IMR-90 (cell line): ENCODE data around the gene CRYBG3. TPM values are rescaled to one million over a fixed set of nuclear protein-coding genes. Genes with fewer than 3 reads are reported as not detected.

Experiments
- ATAC-seq: fragments of 200-7000 bp; cut with Tn5 transposase; 2 replicates; pipeline ENCODE4 v1.9.1; 2020; ENCODE audit warnings: low read depth, mild to moderate bottlenecking, moderate library complexity
- BruUV-seq: library from RNA; stranded (reverse); fragments of 400-500 nt; replicated peaks from 2 replicates; lab custom pipeline; 2021; lab: Mats Ljungman, UMichigan
- CTCF ChIA-PET: fragments of 300-600 bp; formaldehyde crosslinking; extraction: SDS; loops from one replicate; lab custom pipeline; 2021; ENCODE audit warnings: antibody characterized with exemption; lab: Yijun Ruan, JAX
- POLR2A ChIA-PET: fragments of 300-600 bp; sonication (Branson Sonifier 250); formaldehyde crosslinking; loops from one replicate; lab custom pipeline; 2022; ENCODE audit warnings: antibody characterized with exemption; ENCODE audit not compliant: unreplicated experiment; lab: Charles Lee
- DNase-seq: peaks from one replicate; pipeline ENCODE4 v3.0.0; 2013
- H2AFZ ChIP-seq: replicated peaks from 2 replicates; pipeline ENCODE3; 2013; ENCODE audit warnings: low read length, mild to moderate bottlenecking; ENCODE audit not compliant: poor library complexity
- H2AK5ac ChIP-seq: 2 replicates; pipeline ENCODE4 v1.6.1; 2013; ENCODE audit warnings: low read depth, low read length, inconsistent platforms
- H2AK9ac ChIP-seq: replicated peaks from 2 replicates; pipeline ENCODE3; 2013; ENCODE audit warnings: mild to moderate bottlenecking, low read depth, low read length, moderate library complexity; ENCODE audit not compliant: poor library complexity
- H2BK120ac ChIP-seq: 2 replicates; pipeline ENCODE4 v1.6.1; 2013; ENCODE audit warnings: low read depth, low read length, inconsistent platforms
- H2BK15ac ChIP-seq: 3 replicates; pipeline ENCODE4 v1.6.1; 2013; ENCODE audit warnings: low read depth, low read length, inconsistent platforms
- H2BK20ac ChIP-seq: 2 replicates; pipeline ENCODE4 v1.6.1; 2013; ENCODE audit warnings: low read depth, mild to moderate bottlenecking, inconsistent platforms, low read length, moderate library complexity
- H2BK5ac ChIP-seq: 2 replicates; pipeline ENCODE4 v1.6.1; 2013; ENCODE audit warnings: mild to moderate bottlenecking, low read depth, low read length, inconsistent platforms; ENCODE audit not compliant: poor library complexity, severe bottlenecking
- H3K14ac ChIP-seq: replicated peaks from 2 replicates; pipeline ENCODE4 v1.6.1; 2013; ENCODE audit warnings: low read depth, low read length, inconsistent platforms
- H3K18ac ChIP-seq: 2 replicates; pipeline ENCODE4 v1.6.1; 2013; ENCODE audit warnings: low read depth, low read length, control low read depth
- H3K23ac ChIP-seq: 2 replicates; pipeline ENCODE4 v1.6.1; 2013; ENCODE audit warnings: low read depth, low read length, inconsistent platforms
- H3K27ac ChIP-seq: 2 replicates; pipeline ENCODE4 v1.5.1; 2013; ENCODE audit warnings: mild to moderate bottlenecking, control low read depth, low read length; ENCODE audit not compliant: insufficient read depth
- H3K27me3 ChIP-seq: 2 replicates; pipeline ENCODE4 v1.6.1; 2013; ENCODE audit warnings: low read length; ENCODE audit not compliant: control insufficient read depth, insufficient read depth
- H3K36me3 ChIP-seq: 2 replicates; pipeline ENCODE4 v1.6.1; 2013; ENCODE audit warnings: low read length, mixed read lengths; ENCODE audit not compliant: control insufficient read depth, insufficient read depth
- H3K4ac ChIP-seq: 2 replicates; pipeline ENCODE4 v1.6.1; 2013; ENCODE audit warnings: low read depth, low read length, inconsistent platforms
- H3K4me1 ChIP-seq: 2 replicates; pipeline ENCODE4 v1.6.1; 2013; ENCODE audit warnings: low read length, mixed read lengths; ENCODE audit not compliant: control insufficient read depth, insufficient read depth
- H3K4me2 ChIP-seq: 2 replicates; pipeline ENCODE4 v1.6.1; 2013; ENCODE audit warnings: low read depth, mild to moderate bottlenecking, control low read depth, low read length, moderate library complexity
- H3K4me3 ChIP-seq: 2 replicates; pipeline ENCODE4 v1.5.1; 2013; ENCODE audit warnings: low read depth, mild to moderate bottlenecking, control low read depth, low read length, moderate library complexity; ENCODE audit not compliant: insufficient read depth
- H3K56ac ChIP-seq: 2 replicates; pipeline ENCODE4 v1.6.1; 2013; ENCODE audit warnings: low read length, inconsistent platforms; ENCODE audit not compliant: insufficient read depth; ENCODE audit errors: extremely low read depth
- H3K79me1 ChIP-seq, 2 experiments: 2 replicates each; pipeline ENCODE4 v1.6.1; 2013; ENCODE audit warnings: low read length in 2 of 2, inconsistent platforms in 1 of 2, low read depth in 1 of 2
- H3K9ac ChIP-seq: 2 replicates; pipeline ENCODE4 v1.6.1; 2013; ENCODE audit warnings: low read depth, low read length, control low read depth
- H3K9me1 ChIP-seq: 2 replicates; pipeline ENCODE4 v1.6.1; 2013; ENCODE audit warnings: low read length, inconsistent platforms; ENCODE audit not compliant: insufficient read depth
- H3K9me3 ChIP-seq: 2 replicates; pipeline ENCODE4 v1.6.1; 2013; ENCODE audit warnings: low read length; ENCODE audit not compliant: control insufficient read depth, insufficient read depth
- H4K20me1 ChIP-seq: 2 replicates; pipeline ENCODE4 v1.6.1; 2013; ENCODE audit warnings: low read length, inconsistent platforms; ENCODE audit not compliant: insufficient read depth
- H4K5ac ChIP-seq: 2 replicates; pipeline ENCODE4 v1.6.1; 2013; ENCODE audit warnings: mild to moderate bottlenecking, low read depth, low read length, control low read depth
- H4K8ac ChIP-seq, 2 experiments: 2 replicates each; pipeline ENCODE4 v1.6.1; 2013; ENCODE audit warnings: low read depth in 2 of 2, low read length in 2 of 2, control low read depth in 1 of 2, inconsistent platforms in 1 of 2
- H4K91ac ChIP-seq: 2 replicates; pipeline ENCODE4 v1.6.1; 2013; ENCODE audit warnings: low read depth, low read length, inconsistent platforms; ENCODE audit not compliant: insufficient read depth
- ELK1 ChIP-seq: fragments of 150-350 bp; IDR thresholded peaks from 2 replicates; pipeline ENCODE4 v1.6.1; 2016; ENCODE audit warnings: low read depth, mild to moderate bottlenecking, low read length, moderate library complexity, borderline replicate concordance
- FOS ChIP-seq: fragments of 150-350 bp; IDR thresholded peaks from 2 replicates; pipeline ENCODE4 v1.6.1; 2016; ENCODE audit warnings: low read depth, low read length
- RFX5 ChIP-seq: IDR thresholded peaks from 2 replicates; pipeline ENCODE4 v1.8.0; 2012; ENCODE audit warnings: low read depth, mild to moderate bottlenecking, low read length, moderate library complexity
- WGBS, 2 experiments: methylation state at CpG; one replicate each; pipeline versions ENCODE4 v1.1.5 to v1.1.7; 2013; ENCODE audit warnings: missing lambda C conversion rate in 2 of 2; ENCODE audit not compliant: insufficient read length in 1 of 2; ENCODE audit errors: extremely low coverage in 2 of 2; 5-methylcytosine and 5-hydroxymethylcytosine counted together
- dilution Hi-C: fragments of 300-500 bp; cut with HindIII; formaldehyde crosslinking; loops from one replicate; pipeline ENCODE4 v1.14.3; 2018; ENCODE audit warnings: low sequenced_read_pairs; ENCODE audit not compliant: unreplicated experiment
- in situ Hi-C: fragments of 300-500 bp; cut with MboI; formaldehyde crosslinking; loops from 3 replicates; pipeline ENCODE4 v1.14.3; 2019; ENCODE audit warnings: low sequenced_read_pairs, inconsistent platforms, mixed read lengths
- intact Hi-C: fragments of 100-400 bp; cut with micrococcal nuclease; formaldehyde crosslinking; loops from 2 replicates; pipeline ENCODE4 v1.10.0; 2022
- polyA plus RNA-seq, 3 experiments: library from polyadenylated mRNA; depleted of rRNA; stranded (reverse); fragments of >200 nt; gene quantifications; 2 replicates each; pipeline ENCODE4 v1.2.3, GENCODE V29; 2012; ENCODE audit warnings: low replicate concordance in 1 of 3
- total RNA-seq: library from RNA; depleted of rRNA; stranded (reverse); fragments of >200 nt; gene quantifications from 2 replicates; pipeline ENCODE4 v1.2.3, GENCODE V29; 2012

Gene CRYBG3
- total and polyA plus RNA-seq, 2 of the 4 experiments (the other 2 are of a cell fraction) = 4.9 to 26.2 TPM

DNA sequence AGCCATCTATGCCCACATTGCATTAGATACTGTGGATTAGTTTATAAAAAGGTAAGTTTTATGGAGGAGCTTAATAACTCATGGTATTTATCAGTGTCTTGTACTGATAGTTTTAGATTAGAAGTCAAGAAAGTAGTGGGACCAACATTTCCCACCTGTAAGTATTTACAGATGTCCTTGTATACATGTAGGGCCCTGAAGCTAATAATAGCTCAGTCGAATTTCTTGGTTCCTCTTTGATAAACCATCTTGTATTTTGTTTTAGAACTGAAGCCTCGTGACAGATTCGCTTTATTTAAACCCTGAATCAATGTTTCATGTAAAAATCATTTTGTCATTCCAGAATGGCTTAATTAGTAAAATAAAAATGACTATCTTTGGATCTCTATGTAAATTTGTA is 73.4 kb downstream of the CRYBG3 start:
- no peak overlapping the region for H2AK9ac ChIP-seq
- H3K18ac ChIP-seq = no peak overlapping the region
- no peak overlapping the region for H3K56ac ChIP-seq
- no peak overlapping the region for H3K9ac ChIP-seq
- no peaks in the 10 kb centered on the region for H3K9me3 ChIP-seq
- ChIA-PET POLR2A (no interaction called here), CTCF (no interaction called here)
- no peak overlapping the region for H3K27ac ChIP-seq
- H3K4me2 ChIP-seq = no peak overlapping the region
- H3K14ac ChIP-seq = no peak overlapping the region
- H3K4me1 ChIP-seq = no peaks in the 10 kb centered on the region
- intact Hi-C loops (no loop called here), dilution Hi-C loops (no loop called here), in situ Hi-C loops (no loop called here)
- DNase-seq (no peak), ATAC-seq (no peak)
- no peak overlapping the region for H3K23ac ChIP-seq
- no peaks in the 10 kb centered on the region for H4K20me1 ChIP-seq
- no peak overlapping the region for H2AFZ ChIP-seq
- no peak overlapping the region for H2BK120ac ChIP-seq
- no peak overlapping the region for H4K8ac ChIP-seq
- no peak overlapping the region for H2BK5ac ChIP-seq
- H2BK20ac ChIP-seq = no peak overlapping the region
- H3K79me1 ChIP-seq = no peaks in the 10 kb centered on the region
- no peak overlapping the region for H2BK15ac ChIP-seq
- no peak overlapping the region for H3K4ac ChIP-seq
- no peaks in the 10 kb centered on the region for H3K27me3 ChIP-seq
- no peak overlapping the region for H4K91ac ChIP-seq
- no peak overlapping the region for H2AK5ac ChIP-seq
- no peak overlapping the region for H4K5ac ChIP-seq
- no CpG with 5 or more reads among the region's 3 CpGs for WGBS, 2 experiments
- no peaks in the 10 kb centered on the region for H3K9me1 ChIP-seq
- H3K4me3 ChIP-seq = no peak overlapping the region
- TF ChIP-seq RFX5 (no peak), FOS (no peak), ELK1 (no peak)
- H3K36me3 ChIP-seq = peaks cover 2% of the 10 kb centered on the region; the same call in 1 of the 2 replicates
- no TSS peak for BruUV-seq
